Measurements from ENCODE around the gene CASP2.
A peak's percentile ranks its signal among the peaks of the same experiment; 100 is the strongest.
"Not testable (repeated sequence)": the region's sequence is repeated elsewhere in the genome, so short reads cannot be mapped to it uniquely, and the experiment has no call there.

The CASP2 gene

DNA sequence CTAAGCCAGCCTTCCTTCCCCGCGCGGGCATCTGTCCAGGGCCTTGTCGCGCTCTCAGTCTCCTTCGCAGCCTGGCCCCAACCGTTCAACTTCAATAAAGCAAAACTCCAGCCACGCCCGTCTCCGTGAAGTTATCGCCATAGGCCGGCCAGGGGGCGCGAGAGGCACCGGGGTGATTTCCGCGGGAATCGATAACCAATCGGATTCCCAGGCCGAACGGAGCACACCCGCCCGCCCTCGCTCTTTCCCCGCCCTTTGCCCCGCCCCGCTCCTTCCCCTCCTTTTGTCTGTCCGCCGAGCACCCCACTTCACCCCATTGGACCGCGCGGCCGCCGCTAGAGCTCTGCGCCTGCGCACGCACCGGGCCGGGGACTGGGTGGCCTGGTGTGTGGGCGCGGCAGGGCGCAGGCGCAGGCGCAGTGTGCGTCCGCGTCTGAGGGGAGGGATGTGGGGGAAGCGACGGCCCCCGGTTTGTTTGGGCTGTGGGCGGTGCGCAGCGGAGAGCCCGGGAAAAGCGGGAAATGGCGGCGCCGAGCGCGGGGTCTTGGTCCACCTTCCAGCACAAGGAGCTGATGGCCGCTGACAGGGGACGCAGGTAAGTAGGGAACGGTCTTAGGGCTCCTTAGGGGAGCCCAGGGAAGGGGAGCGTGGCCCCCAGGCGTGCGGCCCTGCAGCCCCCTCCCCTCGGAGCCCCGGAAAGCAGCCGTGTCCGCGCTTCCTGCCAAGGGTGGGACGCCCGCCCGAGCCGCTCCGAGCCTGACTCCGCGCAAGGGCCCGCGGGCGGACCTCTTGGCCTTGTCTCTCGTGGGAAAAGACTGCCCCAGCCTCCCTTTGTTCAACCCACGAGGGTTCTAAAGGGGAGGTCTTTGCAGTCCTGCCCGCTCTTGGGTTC lies at the start of gene CASP2:
Gene CASP2 (plus strand): TSS at position 417 of the 892 bp plus-strand sequence. CDS start 105 bp downstream, at position 522.
- peak; percentile 100 for DNase-seq

DNA sequence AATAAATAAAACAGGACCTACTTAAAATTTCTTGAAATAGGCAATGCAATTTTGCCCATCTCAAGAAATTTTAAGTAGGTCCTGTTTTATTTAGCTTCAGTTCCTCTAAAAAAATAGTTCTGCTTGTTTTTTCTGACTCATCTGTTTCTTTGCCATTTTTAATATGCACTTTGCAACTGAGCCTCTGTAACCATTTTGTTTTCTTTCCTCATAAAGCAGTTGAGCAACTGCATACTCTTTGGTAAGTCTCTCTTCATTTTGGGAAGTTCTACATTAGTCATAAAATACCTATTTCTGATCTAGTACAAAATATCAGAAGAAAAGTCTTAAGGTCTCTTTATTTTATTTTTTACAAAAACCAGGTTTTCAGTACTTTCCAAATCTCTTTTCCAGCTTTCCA lies 48.3 kb upstream of the CASP2 start:
- DNase-seq = no peak

DNA sequence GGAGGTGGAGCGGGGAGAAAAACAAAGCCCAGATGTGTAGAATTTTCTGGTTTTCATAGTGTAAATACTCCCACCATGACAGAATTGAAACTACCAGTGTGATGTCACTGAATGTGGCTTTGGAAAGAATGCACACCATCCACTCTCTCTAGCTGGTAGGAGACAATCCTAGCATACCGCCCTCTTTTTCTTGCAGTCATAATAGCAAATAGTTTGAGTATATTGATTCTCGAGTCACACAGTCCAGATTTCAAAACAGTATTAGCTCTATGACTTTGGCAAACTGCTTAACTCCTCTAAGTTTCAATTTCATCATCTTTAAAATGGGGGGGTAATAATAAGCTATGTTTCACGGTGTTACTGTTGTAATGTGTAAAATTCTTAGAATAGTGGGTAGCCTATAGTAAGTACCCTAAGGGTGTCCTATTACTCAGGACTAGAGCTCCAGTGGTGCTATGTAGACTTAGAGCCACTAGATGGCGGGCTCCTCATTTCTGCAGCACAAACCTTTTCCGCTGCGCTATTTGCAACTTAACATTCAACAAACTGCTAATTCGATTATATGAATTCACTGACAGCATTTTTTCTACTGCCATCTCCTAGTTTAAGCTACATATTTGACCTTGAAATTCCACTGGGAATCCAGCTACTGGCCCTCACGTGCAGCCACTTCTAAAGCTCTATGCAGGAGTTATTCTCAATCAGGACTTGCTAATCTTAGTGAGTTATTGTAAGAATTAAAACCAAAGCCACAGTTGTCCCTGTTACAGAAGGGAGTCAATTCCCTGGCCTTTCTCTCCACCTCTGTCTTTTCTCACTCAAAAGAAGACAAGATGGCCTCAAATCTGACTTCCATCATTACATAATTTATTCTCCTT lies 47.6 kb upstream of the CASP2 start:
- DNase-seq = peak; percentile 83

DNA sequence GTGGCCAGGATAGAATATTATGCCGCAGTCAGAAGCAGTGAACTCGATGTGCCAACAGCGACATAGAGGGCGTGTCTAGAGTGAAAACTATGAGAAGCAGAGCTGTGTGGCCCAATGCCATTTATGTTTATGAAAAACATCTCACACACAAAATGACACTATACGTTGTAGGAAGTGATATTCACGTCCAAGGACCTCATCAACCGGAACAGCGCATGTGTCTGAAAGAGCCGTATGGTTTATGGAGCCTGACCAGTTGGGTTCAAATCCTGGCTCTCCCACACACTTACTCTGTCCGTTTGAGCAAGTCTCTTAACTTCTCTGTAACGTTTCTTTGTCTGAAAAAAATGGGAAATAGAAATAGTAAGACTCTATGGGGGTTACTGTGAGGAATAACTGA lies 45.8 kb upstream of the CASP2 start:
- DNase-seq = no peak

DNA sequence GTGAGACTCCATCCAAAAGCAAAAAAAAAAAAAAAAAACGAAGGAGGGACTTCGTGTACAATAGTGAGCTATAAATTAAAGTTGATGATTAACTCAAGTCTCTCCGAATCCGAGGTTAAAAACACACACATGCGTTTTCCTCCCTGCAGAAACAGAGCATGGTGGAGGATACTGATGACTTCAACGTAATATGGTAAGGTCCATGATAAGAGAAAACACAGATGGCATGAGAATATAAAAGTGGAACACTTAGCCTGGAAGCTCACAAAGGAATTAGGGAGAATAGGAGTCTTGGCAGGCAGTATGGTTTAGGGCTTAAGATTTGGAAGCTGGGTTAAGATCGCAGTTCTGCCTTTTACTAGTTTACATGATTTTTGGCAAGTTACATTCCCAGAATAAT lies 45.0 kb upstream of the CASP2 start:
- no peak for DNase-seq

DNA sequence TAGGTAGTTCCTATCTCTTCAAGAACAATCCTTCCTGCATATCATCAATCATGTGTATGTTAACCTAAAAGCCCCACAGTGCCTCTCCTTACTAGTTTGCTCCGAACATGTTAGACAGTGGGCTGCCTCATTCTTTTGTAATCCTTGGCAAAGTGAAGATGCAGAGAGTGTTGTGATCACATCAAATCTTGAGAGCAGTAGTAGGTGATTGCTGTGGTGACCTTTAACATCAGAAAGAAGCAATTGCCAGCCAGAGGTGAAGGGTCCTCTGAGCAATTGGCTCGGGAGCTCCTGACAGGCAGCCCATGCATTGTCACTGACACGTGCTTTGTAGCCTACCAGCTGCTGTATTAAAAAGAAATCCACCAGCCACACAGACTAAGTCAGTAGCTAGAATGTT lies 44.5 kb upstream of the CASP2 start:
- DNase-seq = no peak

DNA sequence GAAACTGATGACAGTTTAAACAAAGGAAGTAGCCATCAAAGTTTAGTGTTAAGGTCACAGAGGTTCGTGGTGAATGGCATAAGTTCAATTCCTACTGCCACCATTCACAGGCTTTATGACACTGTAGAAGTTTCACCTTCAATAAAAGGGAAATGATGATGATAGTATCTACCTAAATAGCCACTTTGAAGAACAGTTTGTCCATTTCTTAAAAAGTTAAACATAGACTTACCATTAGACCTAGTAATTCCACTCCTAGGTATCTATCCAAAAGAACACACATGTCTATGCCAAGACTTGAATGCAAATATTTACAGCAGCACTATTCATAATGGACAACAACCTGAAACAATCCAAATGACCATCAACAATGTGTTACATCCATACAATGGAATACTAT lies 43.8 kb upstream of the CASP2 start:
- DNase-seq = no peak

DNA sequence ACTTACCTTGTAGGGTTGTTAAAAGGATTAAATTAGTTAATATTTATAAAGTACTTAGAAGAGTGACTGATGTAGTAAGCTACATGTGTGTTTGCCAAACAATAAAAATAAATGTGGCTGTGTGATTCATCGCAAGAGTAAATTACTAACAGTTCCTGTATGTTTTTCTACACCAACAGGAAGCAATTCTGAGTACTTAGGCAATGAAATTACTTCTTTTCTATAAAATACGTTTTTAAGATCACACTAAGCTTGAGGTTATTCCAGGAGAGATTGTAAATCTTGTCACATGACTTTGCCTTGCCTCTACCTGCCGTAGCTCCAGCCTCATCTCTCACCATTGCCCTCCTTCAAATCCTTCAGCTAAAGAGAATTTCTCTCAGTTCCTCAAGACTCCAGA lies 43.0 kb upstream of the CASP2 start:
- DNase-seq = peak; percentile 76

DNA sequence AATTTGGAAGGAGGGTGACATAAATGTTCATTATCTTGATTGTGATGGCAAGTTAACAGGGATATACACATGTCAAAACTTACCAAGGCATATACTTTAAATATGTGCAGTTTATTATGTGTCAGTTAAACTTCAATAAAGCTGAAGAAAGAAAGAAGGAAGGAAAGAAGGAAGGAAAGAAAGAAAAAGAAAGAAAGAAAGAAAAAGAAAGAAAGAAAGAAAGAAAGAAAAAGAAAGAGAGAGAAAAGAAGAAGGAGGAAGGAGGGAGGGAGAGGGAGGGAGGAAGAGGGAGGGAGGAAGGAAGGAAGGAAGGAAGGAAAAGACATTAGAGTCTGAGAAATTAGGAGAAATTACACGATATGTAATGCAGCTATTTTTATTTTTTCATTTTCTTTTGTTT lies 40.8 kb upstream of the CASP2 start:
- no peak for DNase-seq

DNA sequence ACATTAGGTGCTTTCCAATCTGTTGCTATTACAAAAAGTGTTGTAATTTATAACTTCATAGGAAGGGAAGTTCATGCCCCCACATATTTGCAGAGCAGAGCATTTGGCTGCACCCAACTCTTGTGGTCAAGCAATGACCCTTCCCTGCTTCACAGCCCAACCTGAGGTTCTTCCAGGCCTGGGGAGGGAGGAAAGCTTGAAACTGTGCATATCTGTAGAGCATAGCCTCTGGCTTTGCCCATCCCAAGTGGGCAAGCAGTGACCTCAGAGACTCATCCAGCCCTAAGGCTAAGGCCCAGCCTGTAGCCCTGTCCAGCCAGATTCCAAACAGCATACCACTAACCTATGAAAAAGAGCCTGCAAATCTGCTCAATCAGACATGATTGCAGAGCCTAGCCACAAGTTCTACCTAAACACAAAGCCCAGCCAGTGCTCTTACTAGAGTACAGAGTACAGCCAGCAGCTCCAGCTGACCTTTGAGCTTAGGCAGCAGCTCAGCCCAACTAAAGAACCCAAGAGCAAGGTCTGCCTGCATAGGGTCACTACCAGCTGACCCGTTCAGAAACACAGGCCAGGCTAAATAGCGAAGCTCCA lies 39.3 kb upstream of the CASP2 start:
- DNase-seq = no peak

DNA sequence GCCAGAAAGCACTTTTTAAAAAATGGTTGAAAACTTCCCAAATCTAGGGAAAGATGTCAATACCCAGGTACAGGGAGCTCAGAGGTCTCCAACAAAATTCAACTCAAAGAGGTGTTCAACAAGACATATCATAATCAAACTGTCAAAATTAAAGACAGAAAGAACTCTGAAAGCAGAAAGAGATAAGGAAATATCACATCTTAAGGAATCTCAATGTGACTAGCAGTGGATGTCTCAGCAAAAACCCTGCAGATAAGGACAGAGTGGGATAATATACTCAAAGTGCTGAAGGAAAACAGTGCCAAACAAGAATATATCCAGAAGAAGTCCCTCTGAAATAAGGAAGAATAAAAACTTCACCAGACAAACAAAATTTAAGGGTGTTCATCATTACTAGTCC lies 38.0 kb upstream of the CASP2 start:
- DNase-seq = no peak

DNA sequence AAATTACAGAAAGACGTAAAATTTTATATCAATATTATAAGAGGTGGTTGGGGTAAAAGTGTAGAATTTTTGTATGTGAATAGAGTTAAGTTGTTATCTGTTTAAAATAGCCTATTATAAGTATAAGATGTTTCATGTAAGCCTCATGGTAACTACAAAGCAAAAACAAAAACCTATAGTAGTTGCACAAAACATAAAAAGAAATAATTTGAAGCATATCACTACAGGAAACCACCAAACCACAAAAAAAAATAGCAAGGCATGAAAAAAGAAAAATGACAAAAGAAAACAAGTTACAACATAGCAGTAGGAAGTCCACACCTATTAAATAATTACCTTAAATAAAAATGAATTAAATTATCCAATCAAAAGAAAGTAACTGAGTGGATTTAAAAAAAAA lies 37.3 kb upstream of the CASP2 start:
- no peak for DNase-seq

DNA sequence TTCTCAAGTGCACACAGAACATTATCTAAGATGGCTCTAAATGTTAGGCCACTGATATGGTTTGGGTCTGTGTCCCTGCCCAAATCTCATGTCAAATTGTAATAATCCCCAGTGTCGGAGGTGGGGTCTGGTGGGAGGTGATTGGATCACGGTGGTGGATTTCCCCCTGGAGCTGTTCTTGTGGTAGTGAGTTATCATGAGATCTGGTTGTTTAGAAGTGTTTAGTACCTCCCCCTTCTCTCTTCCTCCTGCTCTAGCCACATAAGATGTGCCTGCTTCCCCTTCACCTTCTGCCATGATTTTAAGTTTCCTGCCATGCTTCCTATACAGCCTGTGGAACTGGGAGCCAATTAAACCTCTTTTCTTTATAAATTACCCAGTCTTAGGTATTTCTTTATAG lies 36.1 kb upstream of the CASP2 start:
- DNase-seq = no peak

DNA sequence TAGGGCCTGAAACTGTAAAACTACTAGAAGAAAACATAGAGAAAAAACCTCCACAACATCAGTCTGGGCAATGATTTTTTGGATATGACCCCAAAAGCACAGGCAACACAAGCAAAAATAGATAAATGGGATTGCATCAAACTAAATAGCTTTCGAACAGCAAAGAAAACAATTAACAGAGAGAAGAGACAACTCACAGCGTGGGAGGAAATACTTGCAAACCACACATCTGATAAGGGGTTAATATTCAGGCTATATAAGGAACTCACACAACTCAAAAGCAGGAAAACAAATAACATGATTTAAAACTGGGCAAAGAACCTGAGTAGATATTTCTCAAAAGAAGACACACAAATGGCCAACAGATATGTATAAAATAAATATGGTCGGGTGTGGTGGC lies 32.6 kb upstream of the CASP2 start:
- DNase-seq = no peak

DNA sequence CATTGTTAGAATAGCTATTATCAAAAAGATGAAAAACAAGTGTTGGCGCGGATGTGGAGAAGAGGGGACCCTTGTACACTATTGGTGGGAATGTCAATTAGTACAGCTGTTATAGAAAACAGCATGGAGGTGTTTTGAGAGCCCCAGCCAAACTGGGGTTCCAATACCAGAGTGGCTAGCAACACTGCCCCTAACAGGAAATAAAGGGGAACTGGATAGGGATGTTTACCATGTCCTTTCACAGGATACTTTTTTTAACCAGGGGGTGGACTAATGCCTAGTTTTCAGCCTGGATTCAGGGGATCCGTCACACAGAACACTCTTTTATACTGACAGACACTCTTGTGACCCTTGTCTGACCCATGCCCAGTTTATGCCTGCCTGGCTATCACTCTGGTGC lies 31.8 kb upstream of the CASP2 start:
- no peak for DNase-seq

DNA sequence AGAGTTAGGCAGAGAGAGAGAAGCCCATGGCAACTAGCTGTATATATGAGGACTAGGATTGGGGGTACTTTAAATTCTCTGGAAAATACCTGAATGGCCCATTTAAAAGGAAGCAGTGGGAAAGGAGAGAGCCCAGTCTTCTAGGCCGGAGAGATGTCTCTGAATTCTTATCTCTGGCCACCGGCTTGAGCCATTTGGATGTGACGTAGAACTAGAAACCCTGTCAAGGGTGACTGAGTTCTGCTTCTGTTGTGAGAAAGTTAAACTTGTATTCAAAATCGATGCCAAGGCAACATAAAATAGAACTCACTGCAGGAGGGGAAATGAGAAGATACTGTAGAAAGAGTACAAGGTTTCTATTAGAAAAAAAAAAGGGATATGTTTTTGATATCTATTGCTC lies 31.2 kb upstream of the CASP2 start:
- no peak for DNase-seq

DNA sequence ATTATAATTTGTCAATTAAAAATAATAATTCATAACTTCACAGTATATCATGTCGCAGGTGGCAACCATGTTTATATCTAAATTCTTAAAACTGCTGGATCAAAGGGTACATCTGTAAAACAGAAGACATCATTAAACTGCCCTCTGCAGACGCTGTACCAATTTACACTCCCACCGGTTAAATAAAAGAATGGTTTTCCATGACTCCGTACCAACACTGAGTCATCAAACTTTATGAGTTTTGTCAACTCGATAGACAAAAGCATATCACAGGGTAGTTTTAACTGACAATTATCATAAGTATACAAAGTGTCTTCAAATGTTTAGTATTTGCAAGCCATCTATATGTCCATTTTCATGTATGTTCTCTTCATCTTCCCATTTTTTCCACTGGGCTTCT lies 30.6 kb upstream of the CASP2 start:
- no peak for DNase-seq

DNA sequence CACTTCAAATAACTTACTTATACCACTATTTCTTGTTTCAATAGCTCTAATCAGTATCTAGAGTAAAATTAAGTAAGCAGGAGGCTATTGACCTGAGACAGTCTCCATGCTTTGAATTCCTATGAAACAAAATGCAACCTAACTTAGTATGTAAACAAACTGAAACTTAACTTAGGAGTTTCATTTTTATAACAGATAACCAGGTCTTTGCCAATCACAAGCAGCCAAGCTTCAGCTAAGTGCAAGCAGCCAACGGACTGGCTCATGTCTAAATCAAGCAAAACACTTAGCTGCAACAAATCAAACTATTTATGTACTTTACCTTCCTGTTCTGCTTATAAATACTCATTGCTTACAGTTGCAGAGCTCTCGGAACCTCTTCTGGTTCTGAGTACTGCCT lies 29.3 kb upstream of the CASP2 start:
- DNase-seq = peak; percentile 68

DNA sequence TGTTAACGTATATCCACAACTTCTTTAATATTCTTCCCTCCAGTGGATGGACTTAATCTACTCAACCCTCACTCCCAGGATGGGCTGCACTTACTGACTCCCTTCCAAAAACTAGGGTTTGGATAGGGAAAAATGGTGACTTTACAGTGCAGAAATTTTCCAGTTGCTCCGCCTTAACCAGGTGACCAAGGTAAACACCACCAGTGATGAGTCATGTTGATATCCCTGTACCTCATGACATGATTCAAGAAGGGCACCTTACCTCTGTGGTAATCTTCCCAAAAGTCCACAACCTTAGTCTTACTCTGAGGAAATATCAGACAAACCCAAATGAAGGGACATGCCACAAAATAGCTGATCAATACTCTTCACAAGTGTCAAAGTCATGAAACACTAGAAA lies 28.4 kb upstream of the CASP2 start:
- DNase-seq = no peak

DNA sequence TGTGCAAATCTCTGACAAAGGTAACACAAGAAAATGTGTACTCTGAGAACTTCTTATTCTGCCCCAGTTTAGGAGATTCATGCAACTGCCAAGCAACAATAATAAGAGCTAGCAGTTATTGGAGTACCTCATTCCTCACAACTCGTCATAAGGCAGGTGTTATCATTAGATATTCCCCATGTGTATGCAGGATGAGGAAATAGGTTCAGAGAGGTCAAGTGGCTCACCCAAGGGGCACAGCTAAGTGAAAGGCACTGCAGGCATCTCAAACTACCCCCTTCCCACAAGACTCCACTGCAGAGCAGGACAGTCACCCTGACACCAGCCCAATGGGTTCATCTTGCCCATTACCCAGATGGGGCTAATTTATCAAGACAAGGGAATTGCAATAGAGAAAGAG lies 26.2 kb upstream of the CASP2 start:
- DNase-seq = no peak

DNA sequence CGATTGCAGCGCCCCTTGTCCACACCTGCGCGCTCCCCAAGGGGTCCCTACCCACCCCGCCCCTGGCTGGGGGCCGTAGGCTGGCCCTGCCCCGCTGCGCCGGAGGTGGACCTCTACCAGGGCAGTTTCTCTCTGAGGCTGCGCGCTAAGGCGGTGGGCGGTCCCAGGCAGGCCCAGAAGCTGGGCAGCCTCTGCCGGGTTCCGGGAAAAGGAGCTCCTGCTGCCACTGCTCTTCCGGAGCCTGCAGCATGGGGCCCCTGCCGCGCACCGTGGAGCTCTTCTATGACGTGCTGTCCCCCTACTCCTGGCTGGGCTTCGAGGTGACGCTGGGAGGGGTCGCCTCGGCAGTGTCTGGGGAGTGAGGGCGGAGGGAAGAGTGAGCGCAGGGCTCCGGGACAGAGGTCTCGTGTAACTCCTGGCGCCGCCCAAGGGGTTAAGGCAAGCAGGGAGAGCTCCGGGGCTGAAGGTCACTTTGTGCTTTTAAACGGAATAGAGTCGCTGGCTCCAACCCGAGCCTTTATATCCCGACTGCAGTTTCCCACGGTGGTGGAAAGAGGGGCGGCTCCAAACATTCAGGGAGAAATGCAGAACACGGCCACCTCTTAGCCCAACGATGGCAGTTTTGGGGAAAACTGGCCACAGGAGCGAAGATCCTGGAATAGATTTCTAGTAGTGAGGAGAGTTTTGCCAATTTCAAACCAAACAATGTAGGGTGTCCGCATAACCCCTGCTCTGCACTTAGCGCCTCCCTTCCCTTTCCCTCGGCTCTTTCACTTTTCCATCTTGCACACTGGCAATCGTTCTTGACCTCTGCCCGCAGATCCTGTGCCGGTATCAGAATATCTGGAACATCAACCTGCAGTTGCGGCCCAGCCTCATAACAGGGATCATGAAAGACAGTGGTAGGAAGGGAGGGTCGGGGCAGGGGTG lies 24.6 kb upstream of the CASP2 start, which contains the start of gene GSTK1:
Gene GSTK1 (plus strand): TSS at position 176 of the 930 bp plus-strand sequence. CDS start 73 bp downstream, at position 249.
- peak; percentile 92 for DNase-seq

DNA sequence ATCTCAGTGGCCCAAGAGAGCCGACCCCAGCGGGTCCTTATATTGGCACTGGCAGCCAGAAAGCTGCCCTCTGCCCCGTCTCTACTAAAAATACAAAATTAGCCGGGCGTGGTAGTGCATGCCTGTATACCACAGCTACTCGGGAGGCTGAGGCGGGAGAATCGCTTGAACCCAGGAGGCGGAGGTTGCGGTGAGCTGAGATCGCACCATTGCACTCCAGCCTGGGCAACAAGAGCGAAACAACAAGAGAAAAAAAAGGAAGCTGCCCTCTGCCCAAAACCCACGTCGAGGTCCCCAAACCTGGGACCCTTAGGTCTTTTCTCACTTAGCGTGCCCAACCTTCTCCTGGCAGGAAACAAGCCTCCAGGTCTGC lies 24.0 kb upstream of the CASP2 start:
- DNase-seq = not testable (repeated sequence)

All from activated CD4-positive, alpha-beta T cell treated with anti-CD3 and anti-CD28 coated beads, Interleukin-10, Interleukin-2, amounts not matched to agents 100 ng/mL and 50 ng/mL, durations not matched to agents 16 hours and 8 hours (primary cell).